ENCODE results near the gene ALX3. TPM values are rescaled to one million over a fixed set of nuclear protein-coding genes. Genes with fewer than 3 reads are reported as not detected.

The ALX3 gene
- total RNA-seq, 1 experiment from 2014 or later, result 0.15 TPM

DNA sequence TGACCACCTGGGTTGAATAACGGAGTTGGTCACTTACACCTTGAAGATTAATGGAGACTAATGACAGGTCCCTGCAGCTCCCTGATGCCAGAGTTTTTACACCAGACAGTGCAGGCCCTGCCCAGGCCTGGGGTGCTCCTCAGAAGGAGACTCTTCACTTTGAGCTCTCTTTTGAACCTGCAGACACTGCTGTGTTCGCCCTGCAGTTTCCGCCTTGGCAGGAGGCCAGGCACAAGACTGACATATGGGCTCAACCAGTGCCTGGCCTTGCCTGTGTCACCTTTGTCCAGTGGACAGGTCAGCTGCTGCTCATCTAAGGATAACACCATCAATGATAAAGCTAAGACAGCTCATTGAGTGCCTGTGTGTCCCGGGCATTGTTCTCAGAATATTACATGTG is 30.8 kb downstream of the ALX3 start (continued):
- TF ChIP-seq, protein P1, sequence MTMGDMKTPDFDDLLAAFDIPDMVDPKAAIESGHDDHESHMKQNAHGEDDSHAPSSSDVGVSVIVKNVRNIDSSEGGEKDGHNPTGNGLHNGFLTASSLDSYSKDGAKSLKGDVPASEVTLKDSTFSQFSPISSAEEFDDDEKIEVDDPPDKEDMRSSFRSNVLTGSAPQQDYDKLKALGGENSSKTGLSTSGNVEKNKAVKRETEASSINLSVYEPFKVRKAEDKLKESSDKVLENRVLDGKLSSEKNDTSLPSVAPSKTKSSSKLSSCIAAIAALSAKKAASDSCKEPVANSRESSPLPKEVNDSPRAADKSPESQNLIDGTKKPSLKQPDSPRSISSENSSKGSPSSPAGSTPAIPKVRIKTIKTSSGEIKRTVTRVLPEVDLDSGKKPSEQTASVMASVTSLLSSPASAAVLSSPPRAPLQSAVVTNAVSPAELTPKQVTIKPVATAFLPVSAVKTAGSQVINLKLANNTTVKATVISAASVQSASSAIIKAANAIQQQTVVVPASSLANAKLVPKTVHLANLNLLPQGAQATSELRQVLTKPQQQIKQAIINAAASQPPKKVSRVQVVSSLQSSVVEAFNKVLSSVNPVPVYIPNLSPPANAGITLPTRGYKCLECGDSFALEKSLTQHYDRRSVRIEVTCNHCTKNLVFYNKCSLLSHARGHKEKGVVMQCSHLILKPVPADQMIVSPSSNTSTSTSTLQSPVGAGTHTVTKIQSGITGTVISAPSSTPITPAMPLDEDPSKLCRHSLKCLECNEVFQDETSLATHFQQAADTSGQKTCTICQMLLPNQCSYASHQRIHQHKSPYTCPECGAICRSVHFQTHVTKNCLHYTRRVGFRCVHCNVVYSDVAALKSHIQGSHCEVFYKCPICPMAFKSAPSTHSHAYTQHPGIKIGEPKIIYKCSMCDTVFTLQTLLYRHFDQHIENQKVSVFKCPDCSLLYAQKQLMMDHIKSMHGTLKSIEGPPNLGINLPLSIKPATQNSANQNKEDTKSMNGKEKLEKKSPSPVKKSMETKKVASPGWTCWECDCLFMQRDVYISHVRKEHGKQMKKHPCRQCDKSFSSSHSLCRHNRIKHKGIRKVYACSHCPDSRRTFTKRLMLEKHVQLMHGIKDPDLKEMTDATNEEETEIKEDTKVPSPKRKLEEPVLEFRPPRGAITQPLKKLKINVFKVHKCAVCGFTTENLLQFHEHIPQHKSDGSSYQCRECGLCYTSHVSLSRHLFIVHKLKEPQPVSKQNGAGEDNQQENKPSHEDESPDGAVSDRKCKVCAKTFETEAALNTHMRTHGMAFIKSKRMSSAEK (CRISPR knock-in tag; IDR thresholded peaks at IDR 0.05; ENCODE audit: borderline replicate concordance), result no peak
- TF ChIP-seq, protein P2, sequence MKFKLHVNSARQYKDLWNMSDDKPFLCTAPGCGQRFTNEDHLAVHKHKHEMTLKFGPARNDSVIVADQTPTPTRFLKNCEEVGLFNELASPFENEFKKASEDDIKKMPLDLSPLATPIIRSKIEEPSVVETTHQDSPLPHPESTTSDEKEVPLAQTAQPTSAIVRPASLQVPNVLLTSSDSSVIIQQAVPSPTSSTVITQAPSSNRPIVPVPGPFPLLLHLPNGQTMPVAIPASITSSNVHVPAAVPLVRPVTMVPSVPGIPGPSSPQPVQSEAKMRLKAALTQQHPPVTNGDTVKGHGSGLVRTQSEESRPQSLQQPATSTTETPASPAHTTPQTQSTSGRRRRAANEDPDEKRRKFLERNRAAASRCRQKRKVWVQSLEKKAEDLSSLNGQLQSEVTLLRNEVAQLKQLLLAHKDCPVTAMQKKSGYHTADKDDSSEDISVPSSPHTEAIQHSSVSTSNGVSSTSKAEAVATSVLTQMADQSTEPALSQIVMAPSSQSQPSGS (CRISPR knock-in tag; IDR thresholded peaks at IDR 0.05; ENCODE audit: borderline replicate concordance, low read depth), result no peak

DNA sequence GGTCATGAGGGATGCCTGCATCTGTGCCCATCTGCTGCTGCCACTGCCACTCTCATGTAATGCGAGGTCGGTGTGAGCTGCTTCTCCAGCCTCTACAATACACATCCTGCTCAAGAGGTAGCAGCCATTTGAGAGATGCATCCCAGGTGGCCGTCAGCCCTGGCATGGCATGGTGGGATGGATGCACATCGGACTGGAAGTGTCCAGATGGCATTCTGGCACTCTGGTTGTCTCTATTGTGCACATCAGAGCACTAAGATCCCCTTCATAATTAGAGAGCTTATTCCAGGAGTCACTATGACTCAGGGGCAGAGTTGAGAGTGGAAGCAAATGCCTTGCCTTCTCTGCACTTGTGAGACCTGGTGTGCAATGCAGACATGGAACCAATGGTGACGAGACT is 32.2 kb downstream of the ALX3 start:
- no peak overlapping the region for H3K4me3 Mint-ChIP-seq
- no peaks in the 10 kb centered on the region for H3K27me3 Mint-ChIP-seq (ENCODE audit: low read depth)
- ATAC-seq, result no peak
- ChIA-PET POLR2A (no interaction called here), CTCF (interaction anchor here (1.1 to 2.5 kb wide), 2 partner anchors 16 to 22 kb away, joined by 3 to 12 read pairs; no protein-coding TSS in a partner anchor)
- TF ChIP-seq, protein P3, sequence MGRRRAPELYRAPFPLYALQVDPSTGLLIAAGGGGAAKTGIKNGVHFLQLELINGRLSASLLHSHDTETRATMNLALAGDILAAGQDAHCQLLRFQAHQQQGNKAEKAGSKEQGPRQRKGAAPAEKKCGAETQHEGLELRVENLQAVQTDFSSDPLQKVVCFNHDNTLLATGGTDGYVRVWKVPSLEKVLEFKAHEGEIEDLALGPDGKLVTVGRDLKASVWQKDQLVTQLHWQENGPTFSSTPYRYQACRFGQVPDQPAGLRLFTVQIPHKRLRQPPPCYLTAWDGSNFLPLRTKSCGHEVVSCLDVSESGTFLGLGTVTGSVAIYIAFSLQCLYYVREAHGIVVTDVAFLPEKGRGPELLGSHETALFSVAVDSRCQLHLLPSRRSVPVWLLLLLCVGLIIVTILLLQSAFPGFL (CRISPR knock-in tag; IDR thresholded peaks at IDR 0.05; ENCODE audit: borderline replicate concordance), result no peak
- peaks cover 57% of the 10 kb centered on the region for H3K36me3 Mint-ChIP-seq
- 0 out of 2 replicates have a peak, but pooled peaks cover 6% of the 10 kb centered on the region for H3K9me3 Mint-ChIP-seq
- peaks cover 22% of the 10 kb centered on the region for H3K4me1 Mint-ChIP-seq
- DNase-seq (ENCODE audit: low spot score), result no peak
- H3K27ac Mint-ChIP-seq, result no peak overlapping the region

DNA sequence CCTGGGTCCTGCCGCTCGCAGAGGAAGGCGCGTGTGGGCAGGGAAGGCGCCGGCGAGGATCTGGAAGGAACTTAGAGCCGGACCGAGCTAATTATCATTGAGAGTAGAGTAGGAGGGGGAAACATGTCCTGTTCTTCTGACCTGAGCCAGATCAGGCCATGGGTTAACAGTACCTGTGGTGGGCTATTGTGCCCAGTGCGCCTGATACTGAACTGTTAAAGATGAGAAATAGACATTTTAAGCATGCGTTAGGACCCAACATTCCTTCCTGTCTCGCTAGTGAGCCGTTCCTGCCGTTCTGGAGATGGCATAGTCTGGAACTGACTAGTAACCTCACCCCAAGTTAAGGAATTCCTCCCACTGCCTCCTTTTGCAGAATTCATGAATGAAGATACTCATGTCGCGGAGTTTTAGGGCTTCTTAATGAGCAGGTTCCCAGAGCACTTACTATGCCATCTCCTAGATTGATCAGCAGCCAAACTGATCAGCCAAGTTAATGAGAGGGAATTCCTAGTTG is 35.2 kb downstream of the ALX3 start:
- Mint-ChIP-seq H3K27ac (peak overlapping the region; percentile 91), H3K36me3 (peaks cover 29% of the 10 kb centered on the region), H3K4me1 (peaks cover 33% of the 10 kb centered on the region), H3K9me3 (0 out of 2 replicates have a peak, but pooled peaks cover 6% of the 10 kb centered on the region), H3K4me3 (peak overlapping the region; percentile 92), H3K27me3 (ENCODE audit: low read depth) (no peaks in the 10 kb centered on the region)
- no peak for TF ChIP-seq CREB1 (CRISPR knock-in tag; IDR thresholded peaks at IDR 0.05)
- TF ChIP-seq TEAD4 (CRISPR knock-in tag; IDR thresholded peaks at IDR 0.05), result no peak
- 0 out of 2 replicates have a peak, but pooled peaks have one; percentile 3 for TF ChIP-seq TEAD1 (CRISPR knock-in tag; IDR thresholded peaks at IDR 0.05)
- TF ChIP-seq IRF2 (CRISPR knock-in tag; IDR thresholded peaks at IDR 0.05; ENCODE audit: borderline replicate concordance, low read depth), result no peak
- TF ChIP-seq FOXK1 (CRISPR knock-in tag; IDR thresholded peaks at IDR 0.05), result no peak
- TF ChIP-seq, protein P4, sequence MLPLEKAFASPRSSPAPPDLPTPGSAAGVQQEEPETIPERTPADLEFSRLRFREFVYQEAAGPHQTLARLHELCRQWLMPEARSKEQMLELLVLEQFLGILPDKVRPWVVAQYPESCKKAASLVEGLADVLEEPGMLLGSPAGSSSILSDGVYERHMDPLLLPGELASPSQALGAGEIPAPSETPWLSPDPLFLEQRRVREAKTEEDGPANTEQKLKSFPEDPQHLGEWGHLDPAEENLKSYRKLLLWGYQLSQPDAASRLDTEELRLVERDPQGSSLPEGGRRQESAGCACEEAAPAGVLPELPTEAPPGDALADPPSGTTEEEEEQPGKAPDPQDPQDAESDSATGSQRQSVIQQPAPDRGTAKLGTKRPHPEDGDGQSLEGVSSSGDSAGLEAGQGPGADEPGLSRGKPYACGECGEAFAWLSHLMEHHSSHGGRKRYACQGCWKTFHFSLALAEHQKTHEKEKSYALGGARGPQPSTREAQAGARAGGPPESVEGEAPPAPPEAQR (CRISPR knock-in tag; IDR thresholded peaks at IDR 0.05), result no peak
- ATAC-seq, result peak; percentile 56
- CTCF ChIA-PET, result interaction anchor here (0.9 to 3.8 kb wide), 22 partner anchors 11 to 405 kb away, joined by 3 to 42 read pairs (median 5); partner anchors contain the start of genes AHCYL1, SLC6A17 and UBL4B
- POLR2A ChIA-PET, result interaction anchor here (0.6 to 1.4 kb wide), 8 partner anchors 11 to 155 kb away, joined by 3 to 5 read pairs (median 4); partner anchors contain the start of genes AHCYL1 and ALX3
- no peak for DNase-seq (ENCODE audit: low spot score)

Data from WTC11 (cell line).